ENCODE measurements around the gene SLC19A3. TPM values are rescaled to one million over a fixed set of nuclear protein-coding genes. Genes with fewer than 3 reads are reported as not detected.

Gene SLC19A3
- total and polyA plus RNA-seq, 2 donors (not counting 3 experiments of a cell fraction or from before 2014, with no cell fraction given): 0.01 TPM; not detected in 1

DNA sequence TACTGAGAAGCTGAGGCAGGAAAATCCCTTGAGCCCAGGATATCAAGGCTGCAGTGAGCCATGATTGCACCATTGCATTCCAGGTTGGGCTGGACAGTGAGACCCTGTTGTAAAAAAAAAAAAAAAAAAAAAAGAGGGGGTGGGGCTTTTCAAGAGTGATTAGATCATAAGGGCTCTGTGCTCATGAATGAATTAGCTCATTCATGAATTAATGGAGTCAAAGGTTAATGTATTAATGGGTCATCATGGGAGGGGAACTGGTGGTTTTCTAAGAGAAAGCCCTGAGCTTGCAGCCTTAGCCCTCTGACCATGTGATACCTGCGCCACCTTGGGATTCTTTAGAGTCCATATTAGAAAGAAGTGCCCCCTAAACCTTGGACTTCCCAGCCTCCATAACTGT, 4.5 kb downstream of the SLC19A3 start:
- H3K4me2 ChIP-seq (ENCODE audit: insufficient read depth, low read length): no peak overlapping the region
- intact Hi-C loops (cut with micrococcal nuclease): no loop called here
- CTCF ChIA-PET: interaction anchor here (1.3 kb wide), 1 partner anchor 177 kb away, joined by 4 read pairs; no protein-coding TSS in a partner anchor
- no peak overlapping the region for H2AFZ ChIP-seq (ENCODE audit: low read depth, low read length)
- H3K4me3 ChIP-seq (replicated peaks in 1 of 3; ENCODE audit: insufficient read depth in 1 of 3, low read depth in 1 of 3, low read length in 3 of 3): no peak overlapping the region
- POLR2A ChIA-PET: no interaction called here
- H4K20me1 ChIP-seq (replicated peaks; ENCODE audit: control insufficient read depth, extremely low read depth, insufficient read depth, low read length): no peaks in the 10 kb centered on the region
- H3K36me3 ChIP-seq (ENCODE audit: control insufficient read depth in 2 of 2, extremely low read depth in 1 of 2, insufficient read depth in 2 of 2, low read length in 2 of 2): no peaks in the 10 kb centered on the region
- H3K9me1 ChIP-seq (replicated peaks; ENCODE audit: control insufficient read depth, extremely low read depth, insufficient read depth, low read length): no peaks in the 10 kb centered on the region
- TF ChIP-seq FOS (IDR thresholded peaks at IDR 0.05; ENCODE audit: borderline replicate concordance, insufficient read depth, low read length): no peak
- TF ChIP-seq, protein P1, sequence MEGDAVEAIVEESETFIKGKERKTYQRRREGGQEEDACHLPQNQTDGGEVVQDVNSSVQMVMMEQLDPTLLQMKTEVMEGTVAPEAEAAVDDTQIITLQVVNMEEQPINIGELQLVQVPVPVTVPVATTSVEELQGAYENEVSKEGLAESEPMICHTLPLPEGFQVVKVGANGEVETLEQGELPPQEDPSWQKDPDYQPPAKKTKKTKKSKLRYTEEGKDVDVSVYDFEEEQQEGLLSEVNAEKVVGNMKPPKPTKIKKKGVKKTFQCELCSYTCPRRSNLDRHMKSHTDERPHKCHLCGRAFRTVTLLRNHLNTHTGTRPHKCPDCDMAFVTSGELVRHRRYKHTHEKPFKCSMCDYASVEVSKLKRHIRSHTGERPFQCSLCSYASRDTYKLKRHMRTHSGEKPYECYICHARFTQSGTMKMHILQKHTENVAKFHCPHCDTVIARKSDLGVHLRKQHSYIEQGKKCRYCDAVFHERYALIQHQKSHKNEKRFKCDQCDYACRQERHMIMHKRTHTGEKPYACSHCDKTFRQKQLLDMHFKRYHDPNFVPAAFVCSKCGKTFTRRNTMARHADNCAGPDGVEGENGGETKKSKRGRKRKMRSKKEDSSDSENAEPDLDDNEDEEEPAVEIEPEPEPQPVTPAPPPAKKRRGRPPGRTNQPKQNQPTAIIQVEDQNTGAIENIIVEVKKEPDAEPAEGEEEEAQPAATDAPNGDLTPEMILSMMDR (IDR thresholded peaks at IDR 0.05; ENCODE audit: extremely low read depth in 1 of 2, insufficient read depth in 1 of 2, low read depth in 1 of 2, low read length in 2 of 2): no peak
- no peak overlapping the region for H3K27ac ChIP-seq (ENCODE audit: insufficient read depth, low read depth, low read length)
- no peaks in the 10 kb centered on the region for H3K4me1 ChIP-seq (ENCODE audit: control insufficient read depth, extremely low read depth, insufficient read depth, low read length)
- BruUV-seq (replicated peaks): no TSS peak
- no peaks in the 10 kb centered on the region for H3K9me3 ChIP-seq (replicated peaks; ENCODE audit: control insufficient read depth, insufficient read depth, low read length)
- dilution Hi-C loops (cut with MboI; ENCODE audit: extremely low pct_ligation_motif_present, low sequenced_read_pairs): no loop called here
- no peak for FAIRE-seq
- no peak for DNase-seq (ENCODE audit: low read depth, low spot score)
- peaks cover 0 to 2% of the 10 kb centered on the region in 2 experiments for H3K27me3 ChIP-seq (ENCODE audit: control insufficient read depth in 2 of 2, insufficient read depth in 2 of 2, low read length in 2 of 2)
- H3K9ac ChIP-seq (replicated peaks; ENCODE audit: extremely low read depth, insufficient read depth, low read length): no peak overlapping the region
- no peaks in the 10 kb centered on the region for H3K79me2 ChIP-seq (ENCODE audit: control insufficient read depth, insufficient read depth, low read length)

DNA sequence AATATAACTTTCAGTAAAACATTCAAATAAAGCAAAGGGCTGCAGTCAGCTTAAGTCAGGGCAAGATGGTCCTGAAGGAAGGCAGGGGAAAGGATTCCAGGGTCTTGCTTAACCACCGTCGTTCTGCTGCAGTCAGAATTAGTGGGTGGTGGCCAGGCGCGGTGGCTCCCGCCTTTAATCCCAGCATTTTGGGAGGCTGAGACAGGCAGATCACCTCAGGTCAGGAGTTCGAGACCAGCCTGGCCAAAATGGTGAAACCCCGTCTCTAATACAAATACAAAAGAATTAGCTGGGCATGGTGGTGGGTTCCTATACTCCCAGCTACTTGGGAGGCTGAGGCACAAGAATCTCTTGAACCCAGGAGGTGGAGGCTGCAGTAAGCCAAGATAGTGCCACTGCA, 6.8 kb downstream of the SLC19A3 start:
- BruUV-seq (replicated peaks): no TSS peak
- ChIA-PET POLR2A (no interaction called here), CTCF (no interaction called here)
- no peak for FAIRE-seq
- Histone ChIP-seq H4K20me1 (replicated peaks; ENCODE audit: control insufficient read depth, extremely low read depth, insufficient read depth, low read length) (no peaks in the 10 kb centered on the region), H3K4me3 (replicated peaks in 1 of 3; ENCODE audit: insufficient read depth in 1 of 3, low read depth in 1 of 3, low read length in 3 of 3) (no peak overlapping the region), H3K9me1 (replicated peaks; ENCODE audit: control insufficient read depth, extremely low read depth, insufficient read depth, low read length) (no peaks in the 10 kb centered on the region), H3K27me3 (ENCODE audit: control insufficient read depth in 2 of 2, insufficient read depth in 2 of 2, low read length in 2 of 2) (no peaks in the 10 kb centered on the region), H2AFZ (ENCODE audit: low read depth, low read length) (no peak overlapping the region), H3K9ac (replicated peaks; ENCODE audit: extremely low read depth, insufficient read depth, low read length) (no peak overlapping the region), H3K36me3 (ENCODE audit: control insufficient read depth in 2 of 2, extremely low read depth in 1 of 2, insufficient read depth in 2 of 2, low read length in 2 of 2) (no peaks in the 10 kb centered on the region), H3K79me2 (ENCODE audit: control insufficient read depth, insufficient read depth, low read length) (no peaks in the 10 kb centered on the region), H3K9me3 (replicated peaks; ENCODE audit: control insufficient read depth, insufficient read depth, low read length) (no peaks in the 10 kb centered on the region), H3K4me2 (ENCODE audit: insufficient read depth, low read length) (no peak overlapping the region), H3K4me1 (ENCODE audit: control insufficient read depth, extremely low read depth, insufficient read depth, low read length) (no peaks in the 10 kb centered on the region), H3K27ac (ENCODE audit: insufficient read depth, low read depth, low read length) (no peak overlapping the region)
- dilution Hi-C loops (cut with MboI; ENCODE audit: extremely low pct_ligation_motif_present, low sequenced_read_pairs) (no loop called here), intact Hi-C loops (cut with micrococcal nuclease) (no loop called here)
- no peak for TF ChIP-seq EZH2 (IDR thresholded peaks at IDR 0.05; ENCODE audit: borderline replicate concordance, low read depth, low read length, severe bottlenecking)
- no peak for TF ChIP-seq POLR2A (IDR thresholded peaks at IDR 0.05; ENCODE audit: low read depth, low read length)
- TF ChIP-seq POLR2AphosphoS5 (IDR thresholded peaks at IDR 0.05; ENCODE audit: insufficient read depth, low read depth, low read length): no peak
- TF ChIP-seq FOS (IDR thresholded peaks at IDR 0.05; ENCODE audit: borderline replicate concordance, insufficient read depth, low read length): no peak
- TF ChIP-seq MYC (IDR thresholded peaks at IDR 0.05; ENCODE audit: low read depth, low read length): no peak
- TF ChIP-seq, protein P2, sequence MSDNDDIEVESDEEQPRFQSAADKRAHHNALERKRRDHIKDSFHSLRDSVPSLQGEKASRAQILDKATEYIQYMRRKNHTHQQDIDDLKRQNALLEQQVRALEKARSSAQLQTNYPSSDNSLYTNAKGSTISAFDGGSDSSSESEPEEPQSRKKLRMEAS (IDR thresholded peaks at IDR 0.05; ENCODE audit: insufficient read depth, insufficient read length): no peak
- TF ChIP-seq, protein P1 (IDR thresholded peaks at IDR 0.05; ENCODE audit: extremely low read depth in 1 of 2, insufficient read depth in 1 of 2, low read depth in 1 of 2, low read length in 2 of 2): no peak
- no peak for TF ChIP-seq JUN (IDR thresholded peaks at IDR 0.05; ENCODE audit: borderline replicate concordance, insufficient read depth, insufficient read length, low read depth)
- no peak for DNase-seq (ENCODE audit: low read depth, low spot score)

Measured in endothelial cell of umbilical vein (primary cell).